CD14-positive monocyte (primary cell): ENCODE results near the gene OGDHL. TPM values are rescaled to one million over a fixed set of nuclear protein-coding genes. Genes with fewer than 3 reads are reported as not detected.

ENCODE experiments used
- DNase-seq, 3 donors: peaks; one replicate each; pipeline ENCODE4 v3.0.0-alpha.2; 2011 to 2022
- H2AFZ ChIP-seq: 2 replicates; pipeline ENCODE4 v1.6.0; 2012; ENCODE audit warnings: mild to moderate bottlenecking, low read depth, low read length, inconsistent platforms; ENCODE audit not compliant: insufficient read depth, poor library complexity, severe bottlenecking
- H3K27ac ChIP-seq, 2 donors: 1 replicate in 1 of 2; 2 replicates in 1 of 2; pipeline ENCODE4 v1.5.1; 2012 to 2013; ENCODE audit warnings: low read length in 2 of 2, control low read depth in 1 of 2, inconsistent platforms in 1 of 2, low read depth in 1 of 2, mild to moderate bottlenecking in 1 of 2
- H3K27me3 ChIP-seq, 2 donors: one replicate each; pipeline versions ENCODE4 v1.6.0 to v1.6.1; 2011 to 2013; ENCODE audit warnings: low read length in 2 of 2; ENCODE audit not compliant: control insufficient read depth in 2 of 2, insufficient read depth in 2 of 2
- H3K36me3 ChIP-seq, 2 donors: replicated peaks in 1 of 2; 1 replicate in 1 of 2; 2 replicates in 1 of 2; pipeline versions ENCODE4 v1.5.1 to v1.6.1; 2012 to 2013; ENCODE audit warnings: low read length in 2 of 2, control low read depth in 1 of 2, inconsistent platforms in 1 of 2, mild to moderate bottlenecking in 1 of 2; ENCODE audit not compliant: insufficient read depth in 2 of 2, control insufficient read depth in 1 of 2
- H3K4me1 ChIP-seq, 2 donors: 1 replicate in 1 of 2; 2 replicates in 1 of 2; pipeline versions ENCODE4 v1.5.1 to v1.6.1; 2012 to 2013; ENCODE audit warnings: low read length in 2 of 2, control low read depth in 1 of 2, inconsistent platforms in 1 of 2, mild to moderate bottlenecking in 1 of 2, moderate library complexity in 1 of 2; ENCODE audit not compliant: insufficient read depth in 2 of 2, control insufficient read depth in 1 of 2
- H3K4me2 ChIP-seq: replicated peaks from 2 replicates; pipeline ENCODE3; 2012; ENCODE audit warnings: low read length, moderate library complexity, mild to moderate bottlenecking; ENCODE audit not compliant: poor library complexity, severe bottlenecking; ENCODE audit errors: extremely low read depth
- H3K4me3 ChIP-seq, 3 experiments: fragments of 200-600 bp in 1 of 3; sonication (generic) in 1 of 3; replicated peaks in 1 of 3; 1 replicate in 2 of 3; 2 replicates in 1 of 3; pipeline ENCODE4 v1.5.1; 2011 to 2013; ENCODE audit warnings: low read length in 3 of 3, mild to moderate bottlenecking in 3 of 3, control low read depth in 2 of 3, low read depth in 2 of 3, inconsistent platforms in 1 of 3, moderate library complexity in 1 of 3
- H3K79me2 ChIP-seq: 2 replicates; pipeline ENCODE4 v1.6.0; 2012; ENCODE audit warnings: mild to moderate bottlenecking, control low read depth, inconsistent platforms, low read length, moderate library complexity; ENCODE audit not compliant: insufficient read depth
- H3K9ac ChIP-seq: 2 replicates; pipeline ENCODE4 v1.6.0; 2017; ENCODE audit warnings: low read length, mild to moderate bottlenecking; ENCODE audit not compliant: insufficient read depth, poor library complexity, severe bottlenecking
- H3K9me3 ChIP-seq, 2 donors: replicated peaks in 1 of 2; 1 replicate in 1 of 2; 2 replicates in 1 of 2; pipeline versions ENCODE4 v1.5.1 to v1.6.1; 2012 to 2013; ENCODE audit warnings: low read length in 2 of 2, control low read depth in 1 of 2; ENCODE audit not compliant: control insufficient read depth in 1 of 2, insufficient read depth in 1 of 2
- H4K20me1 ChIP-seq: 2 replicates; pipeline ENCODE4 v1.6.0; 2012; ENCODE audit warnings: mild to moderate bottlenecking, low read length, control low read depth, moderate library complexity; ENCODE audit not compliant: insufficient read depth
- H3K27ac Mint-ChIP-seq, 7 donors: one replicate each; pipeline ENCODE4 v1.8.0; 2020; ENCODE audit warnings: mild to moderate bottlenecking in 7 of 7, mixed read lengths in 7 of 7, moderate library complexity in 6 of 7, inconsistent platforms in 2 of 7
- H3K27me3 Mint-ChIP-seq, 3 donors: one replicate each; pipeline ENCODE4 v1.8.0; 2021 to 2022; ENCODE audit warnings: low read depth in 3 of 3, mild to moderate bottlenecking in 3 of 3, mixed read lengths in 3 of 3, moderate library complexity in 3 of 3, inconsistent platforms in 1 of 3
- H3K36me3 Mint-ChIP-seq, 2 donors: one replicate each; pipeline ENCODE4 v1.8.0; 2020; ENCODE audit warnings: mixed read lengths in 2 of 2, inconsistent platforms in 1 of 2, mild to moderate bottlenecking in 1 of 2
- H3K4me1 Mint-ChIP-seq: one replicate; pipeline ENCODE4 v1.8.0; 2020; ENCODE audit warnings: mild to moderate bottlenecking, mixed read lengths
- H3K4me3 Mint-ChIP-seq, 2 donors: one replicate each; pipeline ENCODE4 v1.8.0; 2020; ENCODE audit warnings: mild to moderate bottlenecking in 2 of 2, mixed read lengths in 2 of 2, moderate library complexity in 1 of 2
- H3K9me3 Mint-ChIP-seq, 7 donors: one replicate each; pipeline ENCODE4 v1.8.0; 2020 to 2022; ENCODE audit warnings: mixed read lengths in 7 of 7, mild to moderate bottlenecking in 6 of 7, moderate library complexity in 6 of 7, inconsistent platforms in 2 of 7
- WGBS: methylation state at CpG from one replicate; pipeline ENCODE4 v1.1.5; 2013; ENCODE audit warnings: missing lambda C conversion rate; ENCODE audit not compliant: insufficient coverage; 5-methylcytosine and 5-hydroxymethylcytosine counted together
- intact Hi-C, 2 donors: fragments of 100-400 bp; cut with micrococcal nuclease; formaldehyde crosslinking; loops; one replicate each; pipeline versions ENCODE4 v1.15.0 to v1.15.1; 2023
- polyA plus RNA-seq, 3 donors: library from polyadenylated mRNA; depleted of rRNA in 1 of 3; unstranded in 2 of 3; stranded (reverse) in 1 of 3; fragments of 300-500 nt in 2 of 3; fragments of >200 nt in 1 of 3; fragmentation: Illumina TruSeq in 2 of 3; gene quantifications; 1 replicate in 2 of 3; 2 replicates in 1 of 3; pipeline ENCODE4 v1.2.3, GENCODE V29; 2012 to 2021
- TF ChIP-seq, protein P1 (sequence below): fragments of 200-600 bp; IDR thresholded peaks from one replicate; pipeline ENCODE4 v1.8.0; 2022; ENCODE audit warnings: antibody characterized with exemption, mild to moderate bottlenecking

OGDHL gene
- polyA plus RNA-seq, 3 donors: not detected

DNA sequence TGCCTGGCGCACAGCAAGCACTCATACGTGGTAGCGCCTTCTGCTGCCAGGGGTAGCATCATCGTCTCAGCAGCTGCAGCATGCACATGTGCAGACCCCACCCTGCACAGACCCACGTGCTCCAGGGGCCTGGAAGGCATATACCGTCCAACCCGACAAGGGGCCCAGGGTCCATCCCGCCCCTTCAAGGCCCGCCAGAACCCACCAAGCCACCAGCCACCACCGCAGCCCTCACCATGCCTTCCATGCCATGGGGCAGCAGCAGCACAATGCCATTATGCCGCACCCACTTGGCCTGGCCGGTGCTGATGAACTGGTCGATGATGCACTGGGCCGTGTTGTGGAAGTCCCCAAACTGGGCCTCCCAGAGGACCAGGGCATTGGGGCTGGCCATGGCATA is 22.7 kb downstream of the OGDHL start:
- DNase-seq: no peak
- H3K27ac ChIP-seq: no peak overlapping the region
- Mint-ChIP-seq H3K4me3 (no peak overlapping the region), H3K36me3 (no peaks in the 10 kb centered on the region), H3K27ac (no peak overlapping the region), H3K9me3 (peaks cover 0 to 2% (median 0%) of the 10 kb centered on the region in 7 donors), H3K4me1 (no peaks in the 10 kb centered on the region), H3K27me3 (peaks cover 0 to 2% (median 0%) of the 10 kb centered on the region in 3 donors)
- intact Hi-C loops: no loop called here
- no peak overlapping the region for H2AFZ ChIP-seq
- H3K4me1 ChIP-seq: no peaks in the 10 kb centered on the region
- H3K79me2 ChIP-seq: no peaks in the 10 kb centered on the region
- no peaks in the 10 kb centered on the region for H3K27me3 ChIP-seq
- TF ChIP-seq, protein P1, sequence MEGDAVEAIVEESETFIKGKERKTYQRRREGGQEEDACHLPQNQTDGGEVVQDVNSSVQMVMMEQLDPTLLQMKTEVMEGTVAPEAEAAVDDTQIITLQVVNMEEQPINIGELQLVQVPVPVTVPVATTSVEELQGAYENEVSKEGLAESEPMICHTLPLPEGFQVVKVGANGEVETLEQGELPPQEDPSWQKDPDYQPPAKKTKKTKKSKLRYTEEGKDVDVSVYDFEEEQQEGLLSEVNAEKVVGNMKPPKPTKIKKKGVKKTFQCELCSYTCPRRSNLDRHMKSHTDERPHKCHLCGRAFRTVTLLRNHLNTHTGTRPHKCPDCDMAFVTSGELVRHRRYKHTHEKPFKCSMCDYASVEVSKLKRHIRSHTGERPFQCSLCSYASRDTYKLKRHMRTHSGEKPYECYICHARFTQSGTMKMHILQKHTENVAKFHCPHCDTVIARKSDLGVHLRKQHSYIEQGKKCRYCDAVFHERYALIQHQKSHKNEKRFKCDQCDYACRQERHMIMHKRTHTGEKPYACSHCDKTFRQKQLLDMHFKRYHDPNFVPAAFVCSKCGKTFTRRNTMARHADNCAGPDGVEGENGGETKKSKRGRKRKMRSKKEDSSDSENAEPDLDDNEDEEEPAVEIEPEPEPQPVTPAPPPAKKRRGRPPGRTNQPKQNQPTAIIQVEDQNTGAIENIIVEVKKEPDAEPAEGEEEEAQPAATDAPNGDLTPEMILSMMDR: no peak
- no peaks in the 10 kb centered on the region for H4K20me1 ChIP-seq
- H3K36me3 ChIP-seq: no peaks in the 10 kb centered on the region
- H3K9ac ChIP-seq: no peak overlapping the region
- no peak overlapping the region for H3K4me2 ChIP-seq
- no peaks in the 10 kb centered on the region for H3K9me3 ChIP-seq
- 81% methylated on average over 14 of the region's 14 CpGs for WGBS
- H3K4me3 ChIP-seq: no peak overlapping the region

DNA sequence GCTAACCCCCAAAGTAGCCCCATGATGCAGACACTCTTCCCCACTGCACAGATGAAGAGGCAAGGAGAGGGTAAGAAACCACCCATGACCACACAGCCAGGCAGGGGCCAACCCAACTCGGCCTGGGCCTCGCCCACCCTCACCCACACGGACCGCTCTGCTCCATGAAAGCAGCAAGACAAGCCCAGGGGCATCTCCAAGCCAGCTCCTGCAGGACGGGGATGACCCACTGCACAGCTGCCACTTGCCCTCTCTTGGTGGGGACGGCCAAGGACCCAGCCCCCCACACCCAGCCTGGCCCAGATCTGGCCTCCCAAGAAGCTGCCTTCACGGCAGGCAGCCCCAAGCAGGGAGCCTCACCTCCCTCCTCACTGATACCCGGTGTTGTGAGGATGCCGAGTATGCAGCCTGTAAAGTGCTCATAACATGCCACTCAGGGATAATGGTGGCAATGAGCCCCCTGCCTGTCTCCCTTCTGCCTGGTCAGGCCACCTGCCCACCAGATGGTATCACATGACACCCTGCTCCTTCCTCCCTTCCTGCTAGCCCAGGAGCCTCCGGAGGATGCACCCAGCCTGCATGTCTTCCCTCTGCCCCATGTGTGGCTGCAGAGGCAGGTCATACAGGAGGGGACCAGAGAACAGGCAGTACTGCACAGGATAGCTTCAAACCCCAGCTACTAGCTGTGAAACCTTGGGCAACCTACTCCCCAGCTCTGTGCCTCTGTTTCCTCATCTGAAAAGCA is 23.3 kb downstream of the OGDHL start:
- no peaks in the 10 kb centered on the region for H3K4me1 Mint-ChIP-seq
- Histone ChIP-seq H3K9me3 (no peaks in the 10 kb centered on the region), H2AFZ (no peak overlapping the region), H3K4me2 (no peak overlapping the region), H4K20me1 (no peaks in the 10 kb centered on the region), H3K4me1 (no peaks in the 10 kb centered on the region), H3K27ac (no peak overlapping the region), H3K36me3 (no peaks in the 10 kb centered on the region), H3K4me3 (no peak overlapping the region), H3K9ac (no peak overlapping the region), H3K27me3 (no peaks in the 10 kb centered on the region), H3K79me2 (no peaks in the 10 kb centered on the region)
- H3K27me3 Mint-ChIP-seq: peaks cover 0 to 3% (median 2%) of the 10 kb centered on the region in 3 donors
- H3K27ac Mint-ChIP-seq: peak overlapping the region in 1 of 7 donors; percentile 46
- H3K4me3 Mint-ChIP-seq: no peak overlapping the region
- 76% methylated on average over 7 of the region's 10 CpGs for WGBS
- peaks cover 0 to 3% (median 0%) of the 10 kb centered on the region in 7 donors for H3K9me3 Mint-ChIP-seq
- TF ChIP-seq, protein P1: no peak
- DNase-seq: no peak
- intact Hi-C loops: no loop called here
- H3K36me3 Mint-ChIP-seq: no peaks in the 10 kb centered on the region
